ENCODE data around the gene OTUB2. TPM values are rescaled to one million over a fixed set of nuclear protein-coding genes. Genes with fewer than 3 reads are reported as not detected.

The OTUB2 gene
- total RNA-seq, 1 donor from 2014 or later: 1.7 TPM

- Histone ChIP-seq H3K4me3 (no peak overlapping the region), H3K36me3 (no peaks in the 10 kb centered on the region), H3K9me3 (no peaks in the 10 kb centered on the region), H3K27me3 (no peaks in the 10 kb centered on the region), H3K27ac (no peak overlapping the region), H3K4me1 (no peaks in the 10 kb centered on the region)
- no peak for DNase-seq (ENCODE audit: extremely low spot score in 2 of 2)
- TF ChIP-seq POLR2A (IDR thresholded peaks at IDR 0.05) (no peak), POLR2AphosphoS5 (IDR thresholded peaks at IDR 0.05; ENCODE audit: insufficient read depth in 1 of 2, low read depth in 1 of 2) (no peak), CTCF (IDR thresholded peaks at IDR 0.05) (no peak)
- intact Hi-C loops (cut with DNase I): no loop called here
Measured at GRCh38 chr14:94004015-94004414, 22.1 kb upstream of the OTUB2 start.

GRCh38 chr14:94005324-94006073 is 20.6 kb upstream of the OTUB2 start:
- intact Hi-C loops (cut with DNase I): no loop called here
- H3K9me3 ChIP-seq: no peaks in the 10 kb centered on the region
- H3K36me3 ChIP-seq: no peaks in the 10 kb centered on the region
- TF ChIP-seq POLR2AphosphoS5 (IDR thresholded peaks at IDR 0.05; ENCODE audit: insufficient read depth in 1 of 2, low read depth in 1 of 2): no peak
- TF ChIP-seq POLR2A (IDR thresholded peaks at IDR 0.05): no peak
- TF ChIP-seq CTCF (IDR thresholded peaks at IDR 0.05): no peak
- H3K4me1 ChIP-seq: no peaks in the 10 kb centered on the region
- no peak overlapping the region for H3K27ac ChIP-seq
- no peak overlapping the region for H3K4me3 ChIP-seq
- no peak for DNase-seq (ENCODE audit: extremely low spot score in 2 of 2)
- H3K27me3 ChIP-seq: no peaks in the 10 kb centered on the region

- intact Hi-C loops (cut with DNase I): no loop called here
- H3K9me3 ChIP-seq: no peaks in the 10 kb centered on the region
- no peak overlapping the region for H3K27ac ChIP-seq
- H3K4me3 ChIP-seq: no peak overlapping the region
- no peaks in the 10 kb centered on the region for H3K4me1 ChIP-seq
- no peaks in the 10 kb centered on the region for H3K36me3 ChIP-seq
- no peaks in the 10 kb centered on the region for H3K27me3 ChIP-seq
- DNase-seq (ENCODE audit: extremely low spot score in 2 of 2): no peak
- TF ChIP-seq POLR2AphosphoS5 (IDR thresholded peaks at IDR 0.05; ENCODE audit: insufficient read depth in 1 of 2, low read depth in 1 of 2) (no peak), CTCF (IDR thresholded peaks at IDR 0.05) (no peak), POLR2A (IDR thresholded peaks at IDR 0.05) (no peak)
Measured at GRCh38 chr14:94008234-94008633, 17.9 kb upstream of the OTUB2 start.

- H3K27me3 ChIP-seq: no peaks in the 10 kb centered on the region
- intact Hi-C loops (cut with DNase I): no loop called here
- TF ChIP-seq CTCF (IDR thresholded peaks at IDR 0.05) (no peak), POLR2A (IDR thresholded peaks at IDR 0.05) (no peak), POLR2AphosphoS5 (IDR thresholded peaks at IDR 0.05; ENCODE audit: insufficient read depth in 1 of 2, low read depth in 1 of 2) (no peak)
- H3K9me3 ChIP-seq: no peaks in the 10 kb centered on the region
- H3K27ac ChIP-seq: no peak overlapping the region
- H3K4me1 ChIP-seq: no peaks in the 10 kb centered on the region
- no peak overlapping the region for H3K4me3 ChIP-seq
- DNase-seq (ENCODE audit: extremely low spot score in 2 of 2): no peak
- H3K36me3 ChIP-seq: no peaks in the 10 kb centered on the region
Measured at GRCh38 chr14:94009767-94010166, 16.4 kb upstream of the OTUB2 start.

GRCh38 chr14:94010625-94011024 is 15.5 kb upstream of the OTUB2 start:
- Histone ChIP-seq H3K36me3 (no peaks in the 10 kb centered on the region), H3K27me3 (no peaks in the 10 kb centered on the region), H3K4me1 (no peaks in the 10 kb centered on the region), H3K9me3 (no peaks in the 10 kb centered on the region), H3K27ac (no peak overlapping the region), H3K4me3 (no peak overlapping the region)
- intact Hi-C loops (cut with DNase I): no loop called here
- no peak for DNase-seq (ENCODE audit: extremely low spot score in 2 of 2)
- TF ChIP-seq POLR2AphosphoS5 (IDR thresholded peaks at IDR 0.05; ENCODE audit: insufficient read depth in 1 of 2, low read depth in 1 of 2): no peak
- TF ChIP-seq CTCF (IDR thresholded peaks at IDR 0.05): no peak
- no peak for TF ChIP-seq POLR2A (IDR thresholded peaks at IDR 0.05)

Measured in vagina (tissue), 2 donors.